GM12878 (cell line): ENCODE measurements around the gene TNFSF11. TPM values are rescaled to one million over a fixed set of nuclear protein-coding genes. Genes with fewer than 3 reads are reported as not detected.

ENCODE experiments used
- ATAC-seq: fragments of 200-7000 bp; cut with Tn5 transposase; 3 replicates; pipeline ENCODE4 v1.9.1; 2020; ENCODE audit warnings: mild to moderate bottlenecking, moderate library complexity
- BruUV-seq: library from RNA; stranded (reverse); fragments of 400-500 nt; replicated peaks from 2 replicates; lab custom pipeline; 2021; lab: Mats Ljungman, UMichigan
- CTCF ChIA-PET: fragments of 300-600 bp; sonication (Branson Sonifier 250); formaldehyde crosslinking; extraction: SDS; loops from one replicate; lab custom pipeline; 2021; ENCODE audit warnings: inconsistent platforms; lab: Yijun Ruan, JAX
- POLR2A ChIA-PET: fragments of 350-600 bp; formaldehyde crosslinking; extraction: SDS; loops from one replicate; lab custom pipeline; 2021; ENCODE audit warnings: inconsistent platforms; lab: Charles Lee
- RAD21 ChIA-PET: fragments of 300-600 bp; sonication (Branson Sonifier 250); formaldehyde crosslinking; loops from one replicate; lab custom pipeline; 2023; ENCODE audit warnings: antibody characterized with exemption; ENCODE audit not compliant: unreplicated experiment; lab: Charles Lee
- SMC1A ChIA-PET: fragments of 300-600 bp; sonication (Branson Sonifier 250); formaldehyde crosslinking; loops from one replicate; lab custom pipeline; 2023; ENCODE audit not compliant: unreplicated experiment, uncharacterized antibody; lab: Charles Lee
- DNase-seq: peaks from one replicate; pipeline ENCODE4 v3.0.0-alpha.2; 2011; ENCODE audit warnings: low read depth, low spot score
- FAIRE-seq: peaks from 3 replicates; lab custom pipeline; 2011; peaks lifted over from hg19 to GRCh38; lab: Jason Lieb, UNC
- H2AFZ ChIP-seq: 2 replicates; pipeline ENCODE4 v1.6.0; 2011; ENCODE audit warnings: low read depth, low read length, control low read depth; ENCODE audit not compliant: control insufficient read depth
- H3K27ac ChIP-seq: 2 replicates; pipeline ENCODE4 v1.5.1; 2011; ENCODE audit warnings: control low read depth; ENCODE audit not compliant: control insufficient read depth, insufficient read depth
- H3K27me3 ChIP-seq, 2 experiments: replicated peaks in 1 of 2; 2 replicates each; pipeline versions ENCODE4 v1.6.0 to v1.6.1; 2011; ENCODE audit warnings: low read length in 1 of 2; ENCODE audit not compliant: control insufficient read depth in 2 of 2, insufficient read depth in 2 of 2
- H3K36me3 ChIP-seq, 2 experiments: 2 replicates each; pipeline ENCODE4 v1.5.1; 2011; ENCODE audit warnings: low read length in 1 of 2; ENCODE audit not compliant: control insufficient read depth in 2 of 2, insufficient read depth in 2 of 2
- H3K4me1 ChIP-seq: 2 replicates; pipeline ENCODE4 v1.6.1; 2011; ENCODE audit warnings: mild to moderate bottlenecking, low read length, moderate library complexity, mixed read lengths; ENCODE audit not compliant: control insufficient read depth, insufficient read depth
- H3K4me2 ChIP-seq: 2 replicates; pipeline ENCODE4 v1.6.0; 2011; ENCODE audit warnings: control low read depth; ENCODE audit not compliant: control insufficient read depth, insufficient read depth
- H3K4me3 ChIP-seq: fragments of 200-600 bp; sonication (generic); 2 replicates; pipeline ENCODE4 v1.5.1; 2016
- H3K79me2 ChIP-seq: 2 replicates; pipeline ENCODE4 v1.6.0; 2011; ENCODE audit warnings: low read length; ENCODE audit not compliant: control insufficient read depth, insufficient read depth
- H3K9ac ChIP-seq: 2 replicates; pipeline ENCODE4 v1.8.0; 2011; ENCODE audit warnings: low read length, control low read depth, mixed read lengths; ENCODE audit not compliant: control insufficient read depth, insufficient read depth
- H3K9me3 ChIP-seq: replicated peaks from 3 replicates; pipeline ENCODE4 v1.5.1; 2011; ENCODE audit warnings: mild to moderate bottlenecking, low read length; ENCODE audit not compliant: control insufficient read depth, insufficient read depth
- H4K20me1 ChIP-seq: 2 replicates; pipeline ENCODE4 v1.6.0; 2011; ENCODE audit not compliant: control insufficient read depth, insufficient read depth
- CBFB ChIP-seq: IDR thresholded peaks from 2 replicates; pipeline ENCODE4 v1.6.1; 2016; ENCODE audit warnings: antibody characterized with exemption, low read depth
- CREB1 ChIP-seq: IDR thresholded peaks from 2 replicates; pipeline ENCODE4 v1.6.1; 2012; ENCODE audit warnings: low read depth, mild to moderate bottlenecking, inconsistent platforms
- CUX1 ChIP-seq: IDR thresholded peaks from 2 replicates; pipeline ENCODE4 v1.6.1; 2012; ENCODE audit warnings: improper control_type of control experiment, low read depth, low read length; ENCODE audit not compliant: insufficient replicate concordance
- EED ChIP-seq: sonication (generic); IDR thresholded peaks from 2 replicates; pipeline ENCODE4 v1.6.1; 2016; ENCODE audit warnings: antibody characterized with exemption, low read depth
- EP300 ChIP-seq, 2 experiments: fragments of 150-350 bp in 1 of 2; IDR thresholded peaks; 2 replicates each; pipeline ENCODE4 v1.6.1; 2011 to 2012; ENCODE audit warnings: low read depth in 2 of 2, low read length in 2 of 2, borderline replicate concordance in 1 of 2, improper control_type of control experiment in 1 of 2, inconsistent platforms in 1 of 2; ENCODE audit not compliant: control insufficient read depth in 1 of 2
- IRF5 ChIP-seq: fragments of 450-650 bp; IDR thresholded peaks from 2 replicates; pipeline ENCODE4 v1.6.1; 2017; ENCODE audit warnings: borderline replicate concordance
- KLF5 ChIP-seq: fragments of 450-650 bp; IDR thresholded peaks from 2 replicates; pipeline ENCODE4 v1.6.1; 2014; ENCODE audit warnings: mild to moderate bottlenecking; ENCODE audit not compliant: partially characterized antibody
- MTA2 ChIP-seq: fragments of 450-650 bp; IDR thresholded peaks from 2 replicates; pipeline ENCODE4 v1.6.1; 2016; ENCODE audit warnings: low read depth, mild to moderate bottlenecking, moderate library complexity
- MYB ChIP-seq: fragments of 150-350 bp; IDR thresholded peaks from 2 replicates; pipeline ENCODE4 v1.6.1; 2014; ENCODE audit warnings: mild to moderate bottlenecking, low read depth, low read length, borderline replicate concordance
- MYC ChIP-seq: IDR thresholded peaks from 2 replicates; pipeline ENCODE4 v1.6.1; 2011; ENCODE audit warnings: mild to moderate bottlenecking, low read length, moderate library complexity, inconsistent platforms; ENCODE audit not compliant: insufficient read depth, insufficient replicate concordance, insufficient read length, severe bottlenecking
- RB1 ChIP-seq: fragments of 450-650 bp; formaldehyde crosslinking; IDR thresholded peaks from 2 replicates; pipeline ENCODE4 v1.6.1; 2017; ENCODE audit warnings: mild to moderate bottlenecking, borderline replicate concordance
- SMC3 ChIP-seq: IDR thresholded peaks from 2 replicates; pipeline ENCODE4 v1.6.1; 2011; ENCODE audit warnings: low read length, improper control_type of control experiment, borderline replicate concordance
- SPI1 ChIP-seq: IDR thresholded peaks from 2 replicates; pipeline ENCODE4 v1.6.1; 2011; ENCODE audit warnings: low read depth, mild to moderate bottlenecking, low read length, moderate library complexity, borderline replicate concordance; ENCODE audit not compliant: insufficient read depth
- YY1 ChIP-seq: IDR thresholded peaks from 2 replicates; pipeline ENCODE4 v1.6.1; 2011; ENCODE audit warnings: low read depth, mild to moderate bottlenecking, low read length
- ZNF24 ChIP-seq: fragments of 450-650 bp; IDR thresholded peaks from 2 replicates; pipeline ENCODE4 v1.6.1; 2017; ENCODE audit warnings: antibody characterized with exemption, mild to moderate bottlenecking
- ZSCAN29 ChIP-seq: fragments of 450-650 bp; IDR thresholded peaks from 2 replicates; pipeline ENCODE4 v1.6.1; 2017; ENCODE audit warnings: mild to moderate bottlenecking, moderate library complexity
- WGBS: methylation state at CpG from one replicate; pipeline ENCODE4 v1.1.6; 2016; ENCODE audit warnings: low lambda C conversion rate; ENCODE audit not compliant: insufficient replicate concordance, insufficient coverage; ENCODE audit errors: missing lambda C conversion rate; 5-methylcytosine and 5-hydroxymethylcytosine counted together
- in situ Hi-C: fragments of 300-500 bp; cut with MboI; formaldehyde crosslinking; loops from 9 replicates; pipeline ENCODE4 v1.14.3; 2018; ENCODE audit warnings: mixed read lengths
- intact Hi-C: fragments of 100-400 bp; cut with micrococcal nuclease; formaldehyde crosslinking; loops from one replicate; pipeline ENCODE4 v1.14.2; 2022; ENCODE audit not compliant: unreplicated experiment
- polyA plus RNA-seq, 11 experiments: library from polyadenylated mRNA; depleted of rRNA in 4 of 11; unstranded in 6 of 11; stranded (reverse) in 5 of 11; fragments of >200 nt; fragmentation: Nextera tagmentation in 4 of 11; fragmentation: Illumina TruSeq in 1 of 11; extraction: Ambion mirVana in 4 of 11; extraction: Trizol in 1 of 11; gene quantifications; 1 replicate in 1 of 11; 2 replicates in 10 of 11; pipeline versions ENCODE4 v1.2.1 to v1.2.3, GENCODE V29; 2011 to 2016; ENCODE audit warnings: inconsistent platforms in 2 of 11, missing spikeins in 2 of 11, low read depth in 1 of 11
- total RNA-seq, 4 experiments: library from RNA; depleted of rRNA in 3 of 4; stranded (reverse); fragments of >200 nt in 3 of 4; fragmentation: Illumina TruSeq in 1 of 4; extraction: Trizol in 1 of 4; gene quantifications; 2 replicates each; pipeline versions ENCODE4 v1.2.1 to v1.2.3, GENCODE V29; 2013 to 2021

TNFSF11 gene
- total and polyA plus RNA-seq, 10 of the 15 experiments (the other 5 are each of a cell fraction or from before 2014, with no cell fraction given), result 0.86 to 14.8 (median 10.0) TPM

GRCh38 chr13:42548731-42549551 is 25.0 kb upstream of the TNFSF11 start:
- H3K4me1 ChIP-seq, result peaks cover 27% of the 10 kb centered on the region
- no peaks in the 10 kb centered on the region for H3K79me2 ChIP-seq
- H3K9ac ChIP-seq, result peak overlapping the region; percentile 3
- intact Hi-C loops (loop anchor here (1.0 to 2.0 kb wide), 8 partner anchors 24 to 278 kb away; no protein-coding TSS in a partner anchor), in situ Hi-C loops (no loop called here)
- DNase-seq (peak; percentile 98), ATAC-seq (peak; percentile 97), FAIRE-seq (peak; percentile 96)
- CTCF ChIA-PET, result interaction anchor here (0.9 to 1.3 kb wide), 3 partner anchors 16 to 171 kb away, joined by 3 read pairs; no protein-coding TSS in a partner anchor
- no peaks in the 10 kb centered on the region for H3K36me3 ChIP-seq
- peak overlapping the region; percentile 66 for H3K27ac ChIP-seq
- H3K9me3 ChIP-seq, result no peaks in the 10 kb centered on the region; the same call in 2 of the 3 replicates
- H3K4me3 ChIP-seq, result peak overlapping the region; percentile 33
- H4K20me1 ChIP-seq, result no peaks in the 10 kb centered on the region
- 9% methylated on average over 10 of the region's 10 CpGs for WGBS
- H2AFZ ChIP-seq, result no peak overlapping the region
- POLR2A ChIA-PET, result interaction anchor here (1.3 kb wide), 1 partner anchor 154 kb away, joined by 3 read pairs; no protein-coding TSS in a partner anchor
- BruUV-seq, result TSS peak; percentile 99
- SMC1A ChIA-PET, result interaction anchor here (0.7 to 2.7 kb wide), 6 partner anchors 17 to 143 kb away, joined by 3 to 16 read pairs (median 3); no protein-coding TSS in a partner anchor
- H3K4me2 ChIP-seq, result peak overlapping the region; percentile 39
- RAD21 ChIA-PET, result interaction anchor here (1.0 to 2.0 kb wide), 4 partner anchors 51 to 171 kb away, joined by 3 to 6 read pairs (median 4); no protein-coding TSS in a partner anchor
- no peaks in the 10 kb centered on the region for H3K27me3 ChIP-seq
- TF ChIP-seq ZNF24, result peak; percentile 57; the same call in 1 of the 2 replicates
- TF ChIP-seq EP300 (IDR thresholded peaks at IDR 0.05; ENCODE audit: borderline replicate concordance in 1 of 2, control insufficient read depth in 1 of 2, low read depth in 2 of 2, low read length in 2 of 2), result peak; percentile 99
- TF ChIP-seq EED, result peak; percentile 96
- TF ChIP-seq CBFB, result peak; percentile 80
- TF ChIP-seq YY1, result no peak
- TF ChIP-seq MYC, result no peak
- no peak for TF ChIP-seq IRF5
- TF ChIP-seq SMC3, result peak; percentile 8; the same call in 1 of the 2 replicates
- peak; percentile 100 for TF ChIP-seq MTA2
- peak; percentile 85 for TF ChIP-seq CUX1
- TF ChIP-seq CREB1, result peak; percentile 90
- TF ChIP-seq MYB, result no peak
- TF ChIP-seq ZSCAN29, result 0 out of 2 replicates have a peak, but pooled peaks have one; percentile 19
- TF ChIP-seq KLF5, result peak; percentile 91
- TF ChIP-seq RB1, result peak; percentile 47; the same call in 1 of the 2 replicates
- TF ChIP-seq SPI1, result peak; percentile 96
